Limb (tissue), 2 donors: ENCODE results near the gene SLC44A4.
"Not testable (repeated sequence)": the region's sequence is repeated elsewhere in the genome, so short reads cannot be mapped to it uniquely, and the experiment has no call there.

Source experiments
- DNase-seq, 2 donors: peaks; one replicate each; pipeline ENCODE4 v3.0.0-alpha.2; 2016; ENCODE audit errors: extremely low spot score in 2 of 2

The SLC44A4 gene

DNA sequence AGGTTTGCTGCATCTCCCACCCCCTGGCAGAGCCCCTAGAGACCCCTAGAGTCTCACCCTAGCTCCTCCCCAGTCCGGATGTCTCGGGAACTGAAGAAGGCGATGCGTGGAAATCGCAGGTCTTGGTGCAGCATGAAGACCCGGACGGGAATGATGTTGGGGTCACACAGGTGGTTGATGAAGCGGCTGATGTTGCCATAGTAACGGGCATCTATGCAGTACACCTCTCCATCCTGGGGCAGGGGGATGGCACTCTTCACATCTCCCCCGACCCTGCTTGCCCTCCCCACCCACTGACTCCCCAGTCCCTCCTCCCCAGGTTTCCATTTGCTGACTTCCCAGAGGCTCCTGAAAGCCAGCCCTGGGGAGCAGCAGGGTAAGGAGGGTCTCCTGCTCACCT is 1.8 kb upstream of the SLC44A4 start:
- no peak for DNase-seq

DNA sequence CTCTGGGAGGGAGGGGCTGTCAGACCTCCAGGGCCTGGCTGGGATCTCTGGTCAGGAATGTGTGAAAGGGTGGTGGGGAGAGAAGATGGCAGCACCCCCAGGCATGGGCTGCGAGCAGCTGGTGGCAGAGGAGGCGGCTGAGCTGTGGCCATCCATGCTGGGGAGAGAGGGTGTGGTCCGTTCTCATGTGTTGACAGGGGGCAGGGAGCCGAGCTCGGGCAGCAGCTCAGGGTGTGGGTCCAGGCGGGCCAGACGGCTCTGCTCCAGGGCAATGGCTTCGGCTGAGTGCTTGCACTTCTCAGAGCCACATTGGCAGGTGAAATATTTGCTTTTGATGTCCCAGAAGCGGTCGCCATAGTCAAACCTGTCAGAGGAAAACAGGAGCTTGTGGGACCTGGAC is 1.1 kb upstream of the SLC44A4 start:
- no peak for DNase-seq

DNA sequence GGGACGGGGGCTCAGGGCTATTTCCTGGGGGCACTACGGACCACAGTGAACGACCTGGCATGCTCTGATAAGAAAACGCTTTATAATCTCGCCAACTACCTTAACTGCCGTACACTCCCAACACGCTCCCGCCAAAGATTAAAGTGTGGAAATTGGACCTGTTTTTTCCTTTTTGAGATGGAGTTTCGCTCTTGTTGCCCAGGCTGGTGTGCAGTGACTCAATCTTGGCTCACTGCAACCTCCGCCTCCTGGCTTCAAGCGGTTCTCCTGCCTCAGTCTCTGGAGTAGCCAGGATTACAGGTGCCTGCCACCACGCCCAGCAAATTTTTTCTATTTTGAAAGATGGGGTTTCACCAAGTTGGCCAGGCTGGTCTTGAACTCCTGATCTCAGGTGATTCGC is 346 bp upstream of the SLC44A4 start:
- no peak for DNase-seq

DNA sequence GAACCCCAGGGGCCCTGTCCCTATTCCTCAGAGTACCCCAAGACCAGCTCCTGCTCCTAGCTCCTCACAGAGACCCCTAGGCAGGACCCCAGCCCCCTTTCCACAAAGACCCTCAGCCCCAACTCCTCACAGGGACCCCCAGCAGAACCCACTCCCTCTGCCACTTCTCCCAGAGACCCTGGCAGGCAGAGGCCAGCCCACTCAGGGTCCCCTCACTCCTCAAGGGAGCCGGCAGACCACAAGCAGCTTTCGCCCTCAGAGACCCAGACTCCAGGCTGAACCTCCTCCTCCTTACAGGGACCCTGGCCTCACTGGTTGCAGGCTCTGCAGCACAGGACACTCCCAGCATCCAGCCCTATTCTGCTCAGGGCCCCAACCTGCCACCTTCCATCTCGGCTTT is 575 bp downstream of the SLC44A4 start:
- DNase-seq = no peak

DNA sequence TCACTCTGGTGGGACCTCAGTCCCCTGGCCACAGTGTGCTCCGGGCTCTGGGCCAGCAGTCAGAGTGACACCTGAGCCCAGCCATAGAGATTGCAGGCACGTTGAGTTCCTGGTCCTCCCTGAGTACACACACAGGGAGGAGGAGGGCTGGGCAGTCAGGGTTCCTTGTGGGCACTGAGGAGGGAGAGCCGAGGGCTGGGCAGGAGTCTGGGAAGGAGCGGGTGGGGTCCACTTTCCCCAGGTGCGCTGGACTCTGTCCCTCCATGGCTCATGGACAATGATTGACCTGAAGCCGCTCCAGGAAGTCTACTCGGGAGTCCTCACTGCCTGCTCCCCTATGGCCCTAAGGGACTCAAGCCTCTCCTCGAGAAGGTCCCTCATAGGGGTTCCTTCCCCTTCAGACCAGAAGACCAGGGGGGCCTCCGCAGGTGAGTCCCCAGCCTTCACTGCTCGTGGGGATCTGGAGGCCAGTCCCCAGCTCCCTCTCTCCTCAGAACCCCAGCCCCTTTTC is 1.1 kb downstream of the SLC44A4 start:
- peak in 1 of 2 donors; percentile 27 for DNase-seq

DNA sequence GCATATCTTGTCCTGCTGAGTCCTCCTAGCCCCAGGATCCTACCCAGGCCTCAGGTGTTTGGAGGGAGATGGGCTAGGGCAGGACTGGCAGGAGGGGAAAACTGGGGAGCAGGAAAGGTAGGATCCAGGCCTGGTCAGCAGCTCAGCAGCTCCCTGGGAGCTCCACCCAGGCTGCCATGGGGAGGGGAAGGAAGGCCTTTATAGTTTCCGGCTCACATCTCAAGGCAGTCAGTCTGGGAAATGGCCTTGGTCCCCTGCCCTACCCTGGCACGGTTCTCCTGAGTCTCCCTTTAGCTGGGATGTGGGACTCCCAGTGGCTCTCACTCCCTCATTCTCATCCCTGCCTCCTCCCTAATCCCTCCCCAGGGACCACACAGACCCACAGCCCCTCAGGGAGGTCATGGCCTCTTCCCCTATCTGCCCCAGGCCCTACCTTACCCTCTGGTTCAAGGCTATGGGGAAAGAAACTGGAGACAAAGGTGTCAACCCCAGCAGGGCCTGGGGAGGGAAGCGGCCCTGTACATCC is 1.6 kb downstream of the SLC44A4 start:
- DNase-seq = peak in 1 of 2 donors; percentile 29

DNA sequence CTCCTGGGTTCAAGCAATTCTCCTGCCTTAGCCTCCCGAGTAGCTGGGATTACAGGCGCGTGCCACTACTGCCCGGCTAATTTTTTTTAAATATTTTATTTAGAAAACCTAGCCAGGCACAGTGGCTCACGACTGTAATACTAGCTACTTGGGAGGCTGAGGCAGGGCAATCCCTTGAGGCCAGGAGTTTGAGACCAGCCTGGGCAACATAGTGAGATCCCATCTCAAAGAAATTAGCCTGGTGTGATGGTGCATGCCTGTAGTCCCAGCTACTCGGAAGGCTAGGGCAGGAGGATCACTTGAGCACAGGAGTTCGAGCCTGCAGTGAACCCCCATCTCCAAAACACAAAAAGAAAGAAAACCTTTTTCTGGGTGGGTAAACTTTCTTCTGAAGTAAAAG is 2.4 kb downstream of the SLC44A4 start:
- no peak for DNase-seq

DNA sequence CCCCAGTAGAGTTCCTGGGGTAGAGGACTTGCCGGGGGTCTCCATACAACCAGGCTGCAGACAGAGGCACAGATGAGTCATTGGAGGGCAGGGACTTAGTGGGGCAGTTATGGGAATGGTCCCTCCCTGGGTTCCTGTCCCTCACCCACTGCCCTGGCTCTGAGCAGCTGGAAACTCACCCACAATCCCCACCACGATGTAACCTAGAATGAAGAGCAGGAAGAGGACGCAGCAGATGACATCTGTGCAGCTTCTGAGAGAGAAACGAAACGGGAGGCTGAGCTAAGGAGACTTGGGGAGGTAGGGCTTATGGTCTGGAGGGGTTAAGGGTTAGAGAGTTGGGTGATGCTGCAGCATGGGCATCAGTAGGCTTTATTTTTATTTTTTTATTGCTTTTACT is 2.9 kb downstream of the SLC44A4 start:
- no peak for DNase-seq

DNA sequence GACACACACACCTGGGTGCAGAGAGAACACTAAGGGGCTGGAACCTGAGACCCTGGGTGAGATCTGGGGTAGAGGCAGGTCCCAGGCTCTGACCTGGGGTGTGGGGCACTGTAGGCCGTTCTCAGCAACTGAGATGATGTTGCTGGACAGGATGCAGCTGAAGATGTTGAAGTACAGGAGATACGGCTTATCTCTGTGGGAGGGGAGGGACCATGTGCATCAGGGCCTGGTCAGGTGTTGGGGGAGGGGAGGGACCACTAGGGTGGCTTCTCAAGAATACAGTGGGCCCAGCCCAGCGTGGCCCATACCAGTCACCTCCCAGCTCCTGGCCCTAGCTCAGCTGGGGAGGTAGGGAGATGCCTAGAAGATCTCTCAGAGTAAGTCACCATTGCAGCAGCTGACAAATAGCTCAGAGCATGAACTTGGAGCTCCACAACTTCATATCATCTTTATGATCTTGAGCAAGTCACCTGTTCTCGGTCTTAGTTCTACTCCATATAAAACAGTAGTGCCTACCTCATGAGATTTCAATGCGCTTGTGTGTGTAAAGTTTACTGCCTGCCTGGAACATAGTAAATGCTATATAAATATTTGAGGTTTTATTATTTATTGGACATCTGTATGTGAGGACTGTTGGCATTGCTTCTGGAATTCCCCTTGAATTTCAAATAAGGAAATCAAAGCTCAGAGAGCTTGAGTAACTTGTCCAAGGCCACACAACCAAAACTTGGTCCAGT is 3.8 kb downstream of the SLC44A4 start:
- DNase-seq = no peak

DNA sequence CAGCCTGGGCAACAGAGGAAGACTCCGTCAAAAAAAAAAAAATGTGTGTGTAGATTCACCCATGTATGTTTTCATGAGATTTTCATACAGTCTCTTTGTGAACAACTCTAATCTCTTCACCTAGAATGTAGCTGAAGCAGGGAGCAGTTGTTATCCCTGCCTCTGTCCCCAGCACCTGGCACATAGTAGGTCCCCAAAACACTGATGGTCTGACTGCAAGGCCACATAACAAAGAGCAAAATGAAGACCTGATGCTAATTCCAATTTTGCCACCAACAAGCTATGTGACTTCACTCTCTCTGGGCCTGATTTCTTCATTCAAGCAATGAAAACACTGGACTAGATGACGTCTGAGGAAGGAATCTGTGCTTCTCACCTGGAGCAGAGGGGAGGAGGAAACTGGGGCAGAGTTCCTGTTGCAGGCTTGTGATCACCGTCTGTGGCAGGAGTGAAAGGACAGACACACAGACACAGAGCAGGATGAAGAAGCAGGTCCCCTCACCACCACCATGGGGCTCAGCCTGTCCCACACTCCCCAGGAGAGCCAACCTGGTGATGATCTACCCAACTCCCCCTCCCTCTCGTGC is 4.6 kb downstream of the SLC44A4 start:
- DNase-seq = no peak

DNA sequence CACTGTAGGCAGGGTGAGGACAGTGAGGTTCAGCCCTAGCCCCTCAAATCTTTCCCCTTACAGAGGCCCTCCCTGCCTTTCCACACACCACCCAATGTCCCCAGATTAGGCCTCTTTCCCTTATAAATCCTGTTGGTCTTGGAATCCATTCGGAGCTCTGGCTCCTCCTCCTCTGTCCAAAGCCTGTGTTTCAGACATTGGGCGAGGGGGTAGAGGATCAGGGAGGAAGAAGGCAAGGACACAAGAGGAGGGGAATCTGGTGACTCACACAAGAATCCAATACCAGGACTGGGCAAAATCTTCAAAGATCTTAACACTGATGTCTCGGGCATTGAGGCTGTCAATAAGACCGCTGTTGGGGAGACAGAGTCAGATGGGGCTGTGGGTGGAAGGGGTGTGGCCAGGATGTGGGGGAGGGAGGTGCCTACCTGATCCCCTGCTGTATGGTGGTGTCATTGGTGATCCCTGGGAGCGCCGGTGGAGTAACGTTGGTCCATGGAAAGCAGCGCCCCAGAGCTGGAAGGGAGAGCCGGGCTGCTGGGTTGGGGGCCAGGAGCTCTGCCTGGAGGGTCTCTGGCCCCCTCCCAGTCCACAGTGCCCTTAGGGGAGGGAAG is 7.6 kb downstream of the SLC44A4 start:
- DNase-seq = peak in 1 of 2 donors; percentile 12

DNA sequence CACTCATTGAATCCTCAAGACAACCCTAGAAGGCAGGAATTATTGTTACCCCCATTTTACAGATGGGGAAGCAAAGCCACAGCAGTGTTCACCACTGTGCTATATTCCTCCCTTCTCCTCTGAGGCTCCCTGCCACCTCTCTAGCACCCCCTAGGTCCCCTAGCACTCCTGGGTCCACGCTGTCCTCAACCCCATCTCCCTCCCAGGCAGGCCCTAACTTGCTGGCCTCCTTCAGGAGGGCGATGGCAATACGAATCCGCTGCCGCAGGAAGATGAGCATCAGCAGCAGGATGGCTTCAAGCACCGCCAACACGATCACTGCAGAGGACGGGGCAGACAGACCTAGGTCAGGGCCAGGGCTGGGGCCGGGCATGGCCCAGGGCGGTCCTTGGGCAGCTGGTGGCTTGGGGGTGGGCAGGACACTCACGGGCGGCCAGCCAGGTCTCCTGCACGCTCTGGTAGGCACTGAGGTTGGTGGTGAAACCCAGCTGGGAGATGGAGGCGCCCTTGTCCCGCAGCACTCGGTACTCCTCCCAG is 8.3 kb downstream of the SLC44A4 start:
- DNase-seq = no peak

DNA sequence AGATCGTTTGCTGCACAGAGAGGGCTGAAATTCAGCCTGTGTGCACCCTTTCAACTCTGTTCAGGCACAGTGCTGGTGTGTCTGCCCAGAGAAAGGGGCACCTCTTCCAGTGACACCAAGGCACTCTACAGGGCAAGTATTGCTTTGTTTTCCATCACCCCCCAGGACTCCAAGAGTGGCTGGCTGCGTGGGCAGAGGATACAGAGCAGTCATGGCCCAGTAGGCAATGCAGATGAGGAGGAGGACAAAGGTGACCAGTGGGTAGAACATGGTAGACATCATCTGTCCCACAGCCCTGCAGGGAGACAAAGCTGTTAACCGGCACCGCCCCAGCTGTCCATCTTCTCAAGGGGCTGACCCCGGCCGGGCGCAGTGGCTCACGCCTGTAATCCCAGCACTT is 9.5 kb downstream of the SLC44A4 start:
- no peak for DNase-seq

DNA sequence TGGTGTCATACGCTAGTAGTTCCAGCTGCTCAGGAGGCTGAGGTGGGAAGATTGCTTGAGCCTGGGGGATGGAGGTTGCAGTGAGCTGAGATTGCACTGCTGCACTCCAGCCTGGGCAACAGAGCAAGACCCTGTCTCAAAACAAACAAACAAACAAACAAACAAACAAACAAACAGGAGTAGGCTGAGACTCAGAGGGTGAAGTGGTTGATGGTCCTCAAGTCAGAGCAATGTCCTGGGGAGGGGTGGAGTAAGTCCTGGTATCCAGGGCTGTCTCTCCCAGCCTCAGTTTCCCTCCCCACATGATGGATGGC is 10.2 kb downstream of the SLC44A4 start:
- DNase-seq = not testable (repeated sequence)

DNA sequence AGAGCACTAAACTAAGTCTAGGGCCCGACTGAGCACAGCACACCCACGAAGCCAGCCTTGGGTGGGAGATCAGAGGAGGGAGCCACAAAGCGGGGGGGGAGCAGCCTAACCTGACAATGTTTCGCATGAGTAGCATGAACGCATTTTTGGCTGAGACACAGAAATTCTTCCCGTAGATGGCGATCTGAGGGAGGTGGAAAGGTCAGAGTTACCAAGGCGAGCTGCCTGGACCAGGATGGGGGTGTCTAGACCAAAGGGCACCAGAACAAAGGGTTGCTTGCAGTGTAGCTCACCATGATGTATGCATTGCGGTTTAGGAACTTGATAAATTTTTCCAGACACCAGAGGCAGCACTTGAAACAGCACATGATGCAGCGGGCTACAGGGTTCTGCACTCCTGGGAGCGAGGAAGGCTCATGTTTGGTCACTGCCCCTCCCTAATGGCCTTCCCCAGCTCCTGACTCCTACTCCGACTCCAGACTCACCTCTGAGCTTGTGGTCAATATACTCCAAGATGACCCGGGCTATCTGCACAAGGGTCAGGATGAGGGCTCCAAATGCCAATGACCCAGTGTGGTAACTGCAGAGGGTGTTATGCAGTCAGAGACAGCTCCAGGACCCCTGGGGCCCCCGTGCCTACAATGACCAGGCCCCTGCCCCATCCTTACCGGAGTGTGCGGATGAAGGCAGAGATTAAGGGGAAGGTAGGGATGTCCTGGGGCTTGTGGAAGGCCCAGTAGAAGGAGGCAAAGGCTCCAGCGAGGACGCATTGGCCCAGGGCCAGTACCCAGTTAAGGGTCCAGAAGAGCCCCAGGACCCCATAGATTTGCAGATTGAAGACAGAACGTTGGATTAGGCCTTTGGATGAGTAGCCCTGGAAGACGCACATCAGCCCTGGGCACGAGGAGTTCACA is 13.3 kb downstream of the SLC44A4 start:
- DNase-seq = no peak

DNA sequence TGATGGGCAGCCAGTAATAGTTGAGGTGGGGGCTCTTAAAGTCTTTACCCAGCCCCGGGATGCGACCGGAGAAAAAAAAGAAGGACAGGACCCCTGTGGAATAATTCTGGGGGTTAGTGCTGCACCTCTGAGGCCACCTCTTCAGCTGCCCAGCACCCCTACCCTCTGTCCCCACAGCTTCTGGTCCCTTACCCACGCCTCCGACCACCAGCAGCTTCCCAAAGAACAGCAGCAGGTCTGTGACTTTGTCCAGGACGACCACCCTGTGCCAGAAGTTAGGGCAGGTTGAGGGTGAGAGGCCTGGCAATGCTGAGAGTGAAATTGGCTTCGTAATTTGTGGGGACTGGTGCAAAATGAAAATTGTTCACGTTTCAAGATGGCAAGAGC is 14.0 kb downstream of the SLC44A4 start:
- no peak for DNase-seq

DNA sequence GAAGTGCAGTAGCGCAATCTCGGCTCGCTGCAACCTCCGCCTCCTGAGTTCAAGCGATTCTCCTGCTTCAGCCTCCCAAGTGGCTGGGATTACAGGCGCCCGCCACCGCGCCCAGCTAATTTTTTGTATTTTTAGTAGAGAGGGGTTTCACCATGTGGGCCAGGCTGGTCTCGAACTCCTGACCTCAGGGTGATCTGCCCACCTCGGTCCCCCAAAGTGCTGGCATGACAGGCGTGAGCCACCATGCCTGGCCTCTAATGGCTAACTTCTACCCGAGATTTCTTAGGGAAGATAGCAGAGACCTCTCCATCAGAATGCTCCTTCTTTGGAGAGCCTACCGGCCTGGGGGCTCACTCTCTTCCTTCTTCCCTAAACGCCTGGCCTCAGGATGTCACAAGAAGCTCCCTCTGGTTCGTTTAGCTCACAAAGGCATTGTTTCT is 14.7 kb downstream of the SLC44A4 start:
- not testable (repeated sequence) for DNase-seq

DNA sequence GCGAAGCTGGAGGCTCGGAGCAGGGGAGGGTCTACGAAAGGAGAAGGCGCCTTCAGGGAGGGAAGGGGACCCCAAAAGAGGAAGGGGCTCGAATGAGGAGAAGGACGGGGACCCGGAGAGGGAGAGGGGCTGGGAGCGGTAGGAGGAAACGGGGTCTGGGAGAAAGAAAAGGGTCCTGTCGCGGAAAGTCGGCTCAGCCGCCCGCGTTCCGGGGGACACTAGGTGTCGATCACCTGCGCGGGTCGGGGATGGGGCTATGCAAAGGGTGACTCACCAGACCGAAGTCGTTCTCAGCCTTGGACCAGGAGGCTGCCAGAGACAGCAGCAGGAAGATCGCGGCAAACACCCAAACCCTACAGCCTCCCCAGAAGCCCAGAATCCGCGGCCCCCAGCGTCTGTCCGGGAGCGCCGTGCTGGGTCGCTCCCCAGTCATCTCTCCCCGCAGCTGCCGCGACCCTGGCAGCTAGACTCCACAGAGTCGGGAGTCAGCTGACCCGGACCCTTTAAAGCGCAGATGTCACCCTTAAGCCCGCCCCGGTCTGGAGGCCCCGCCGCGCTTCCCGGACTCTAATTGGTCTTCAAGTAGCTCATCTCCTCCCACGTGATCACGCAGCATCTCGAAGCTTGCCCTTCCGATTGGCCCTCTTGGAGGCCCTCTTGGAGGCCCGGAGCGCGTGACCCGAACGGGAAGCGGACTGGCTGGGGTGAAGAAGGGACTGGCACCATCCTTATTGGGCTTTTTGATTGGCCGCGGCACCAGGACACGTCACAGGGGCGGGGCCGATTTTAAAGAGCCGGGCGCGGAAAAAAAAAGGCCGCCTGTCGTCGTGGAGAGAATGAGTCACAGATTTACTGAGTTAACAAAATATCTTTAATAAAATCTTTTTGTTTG is 16.2 kb downstream of the SLC44A4 start, which contains the start of gene NEU1:
Gene NEU1, minus strand, starts transcription at position 478 of the 892 bp plus-strand sequence. Its CDS starts 45 bp downstream, at position 433.
- peak; percentile 98 to 100 for DNase-seq

DNA sequence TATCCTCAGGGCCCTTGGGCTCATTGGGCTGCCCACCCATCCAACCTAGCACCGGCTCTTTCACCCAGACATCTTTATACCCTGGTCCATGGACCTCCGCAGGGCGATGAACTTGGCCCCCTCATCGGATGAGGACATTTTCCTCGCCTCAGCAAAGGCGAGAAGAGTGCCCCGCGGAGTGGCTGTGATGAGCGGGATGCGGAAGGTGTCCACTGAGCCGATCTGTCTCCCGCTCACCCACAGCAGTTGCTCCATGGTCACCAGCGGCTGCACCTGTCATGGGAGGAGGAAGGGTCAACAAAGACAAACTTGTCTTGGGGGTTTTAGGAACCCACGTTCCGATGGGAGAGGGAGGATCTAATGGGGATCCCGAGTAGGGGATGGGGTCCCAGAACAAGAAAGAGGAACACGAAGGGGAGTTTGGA is 16.9 kb downstream of the SLC44A4 start:
- no peak for DNase-seq

DNA sequence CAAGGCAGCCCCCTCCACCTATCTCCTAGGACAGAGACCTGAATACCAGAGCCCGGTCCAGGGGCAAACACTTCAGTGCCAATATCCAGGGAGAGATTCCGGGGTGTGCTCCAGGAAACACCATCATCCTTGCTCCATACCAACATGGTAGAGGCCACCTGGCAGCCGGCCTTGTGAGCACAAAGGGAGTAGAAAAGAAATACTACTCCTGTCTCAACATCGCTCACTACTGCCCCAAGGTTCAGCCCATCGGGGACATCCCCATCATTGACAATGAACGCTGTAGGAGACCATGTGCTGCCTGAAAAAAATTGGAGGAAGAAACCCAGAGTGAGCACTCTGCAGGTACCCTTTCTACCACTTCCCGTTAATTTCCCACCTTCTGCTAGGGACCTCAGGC is 17.6 kb downstream of the SLC44A4 start:
- no peak for DNase-seq
